HG02588 (cell line): ENCODE data around the gene NDP.
"Not testable (repeated sequence)": the region's sequence is repeated elsewhere in the genome, so short reads cannot be mapped to it uniquely, and the experiment has no call there.

Experiments
- ATAC-seq: cut with Tn5 transposase; IDR thresholded peaks from one replicate; pipeline ENCODE4 v1.9.1; 2021; ENCODE audit warnings: mild to moderate bottlenecking, moderate library complexity; ENCODE audit not compliant: unreplicated experiment

NDP gene

DNA sequence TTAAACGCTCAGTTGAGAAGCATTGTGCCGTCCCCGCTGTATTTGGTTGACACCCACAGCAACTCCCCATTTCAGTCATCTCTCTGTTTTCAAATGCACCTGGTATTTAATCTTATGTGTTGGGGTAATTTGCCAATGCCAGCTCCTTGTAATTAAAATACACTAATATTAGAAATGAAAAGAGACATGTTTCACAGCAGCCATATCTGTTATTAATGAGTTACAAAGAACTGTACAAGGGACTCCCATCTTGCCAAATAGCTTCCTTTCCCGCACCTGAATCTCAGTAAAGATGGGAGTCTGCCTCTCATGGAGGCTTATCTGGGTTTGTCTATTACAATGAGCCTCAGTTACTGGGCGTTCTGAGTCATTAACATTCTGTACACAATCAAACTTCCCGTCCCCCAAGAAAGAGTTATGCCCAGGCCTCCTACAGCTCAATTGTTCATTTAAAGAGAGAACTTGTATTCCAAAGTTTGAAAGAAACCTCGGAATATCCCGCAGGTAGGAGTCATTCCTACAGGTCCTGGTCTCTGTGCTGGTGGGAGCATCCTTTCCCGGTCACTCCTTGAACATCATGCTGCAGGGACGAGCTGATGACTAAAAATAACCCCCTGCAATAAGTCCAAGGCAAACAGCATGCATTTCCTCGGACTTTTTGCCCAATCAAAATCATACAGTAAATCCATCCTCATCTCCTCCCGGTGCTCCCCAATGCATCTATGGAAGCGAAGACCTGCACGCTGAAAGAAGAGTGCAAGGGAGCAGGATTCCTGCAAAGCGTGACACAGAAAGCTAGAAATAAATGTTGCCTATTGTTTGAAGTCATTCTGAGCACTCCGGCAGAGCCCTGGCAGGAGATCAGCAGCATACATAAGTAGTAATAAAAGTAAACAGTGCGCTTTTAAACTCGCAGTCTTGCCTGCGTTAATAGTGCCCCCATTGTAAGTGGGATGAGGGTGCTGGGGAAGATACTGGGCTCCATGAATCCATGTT, 926 bp downstream of the NDP start:
- ATAC-seq = no peak

DNA sequence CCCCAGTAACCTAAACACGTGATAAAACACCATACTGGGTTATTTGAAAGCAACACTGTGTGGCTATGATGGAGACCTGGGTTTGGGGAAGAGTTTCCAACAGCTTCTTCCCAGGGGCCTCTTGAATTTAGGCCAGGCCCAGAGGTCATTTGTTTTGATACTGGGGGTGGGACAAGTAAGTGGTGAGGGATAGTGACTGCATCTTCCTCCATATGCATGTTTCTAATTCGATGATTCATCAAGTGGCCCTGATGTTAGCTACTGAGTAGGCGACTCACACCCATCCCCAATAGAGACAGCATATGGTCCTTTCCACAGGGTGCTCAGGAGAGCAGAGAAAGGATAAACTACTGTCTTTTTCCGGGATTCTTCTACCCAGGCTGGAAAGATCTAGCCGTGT, 2.7 kb downstream of the NDP start:
- no peak for ATAC-seq

DNA sequence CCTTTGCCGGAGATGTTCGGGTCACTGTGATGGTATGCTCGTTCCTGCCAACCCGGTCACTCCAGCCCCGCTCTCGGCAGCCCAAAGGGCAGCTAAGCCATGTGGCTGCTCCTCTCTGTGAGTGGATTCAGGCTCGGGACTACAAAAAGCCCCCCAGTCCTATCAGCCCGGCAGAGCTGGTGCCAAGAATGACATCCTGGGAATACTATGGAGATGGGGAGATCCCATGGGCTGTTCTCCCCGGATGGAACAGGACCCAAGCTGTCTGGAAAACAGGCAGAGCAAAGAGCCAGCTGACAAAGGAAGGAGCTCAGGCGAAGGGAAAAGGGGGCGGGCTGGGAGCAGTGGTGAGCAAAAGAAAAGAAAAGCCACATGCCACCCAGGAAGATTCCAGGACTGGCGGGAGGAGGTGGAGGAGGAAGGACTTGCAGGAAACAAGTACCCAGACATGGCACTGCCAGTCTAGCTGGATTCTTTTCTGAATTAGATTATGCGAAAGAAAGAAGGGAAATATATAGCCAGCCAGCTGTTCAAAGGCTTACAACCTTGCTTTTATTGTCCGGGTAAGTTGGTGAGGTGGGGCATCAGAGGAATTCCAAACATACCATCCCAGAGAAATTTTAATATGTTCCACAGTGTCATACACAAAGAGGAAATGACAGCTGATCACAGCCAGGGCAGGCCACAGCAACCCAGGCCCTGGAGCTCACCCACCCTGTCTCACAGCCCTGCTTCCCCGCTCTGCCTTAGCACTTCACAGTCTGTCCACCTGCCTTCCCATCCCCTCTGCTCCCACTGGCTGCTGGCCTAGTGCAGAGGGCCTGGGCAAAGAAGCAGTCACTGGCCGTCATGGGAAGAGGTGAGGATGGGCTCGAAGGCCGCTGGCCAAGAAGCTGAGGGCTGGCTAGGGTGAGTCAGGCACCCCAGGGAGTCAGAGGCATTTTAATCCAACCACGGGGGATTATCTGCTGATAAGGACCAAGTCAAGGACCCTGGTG, 3.4 kb downstream of the NDP start:
- no peak for ATAC-seq

DNA sequence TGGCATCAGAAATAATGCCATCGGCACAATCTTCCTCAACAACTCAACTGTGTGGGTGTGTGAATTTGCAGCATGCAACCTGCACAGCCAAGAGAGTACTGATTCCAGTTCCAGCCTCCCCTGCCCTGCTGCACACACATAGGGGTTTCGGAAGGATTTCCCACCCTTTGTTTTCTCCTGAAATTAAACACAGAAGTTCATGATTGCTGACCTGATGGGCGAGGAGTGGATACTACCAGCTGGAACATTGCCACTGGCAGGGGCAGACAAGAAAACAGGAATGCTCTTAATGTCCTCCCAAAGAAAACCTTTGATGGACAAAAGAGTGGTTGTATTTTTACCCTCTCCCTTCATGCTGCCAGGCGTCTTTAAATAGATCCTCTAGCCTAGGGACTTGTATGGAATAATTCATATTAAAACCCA, 4.8 kb downstream of the NDP start:
- ATAC-seq = no peak

DNA sequence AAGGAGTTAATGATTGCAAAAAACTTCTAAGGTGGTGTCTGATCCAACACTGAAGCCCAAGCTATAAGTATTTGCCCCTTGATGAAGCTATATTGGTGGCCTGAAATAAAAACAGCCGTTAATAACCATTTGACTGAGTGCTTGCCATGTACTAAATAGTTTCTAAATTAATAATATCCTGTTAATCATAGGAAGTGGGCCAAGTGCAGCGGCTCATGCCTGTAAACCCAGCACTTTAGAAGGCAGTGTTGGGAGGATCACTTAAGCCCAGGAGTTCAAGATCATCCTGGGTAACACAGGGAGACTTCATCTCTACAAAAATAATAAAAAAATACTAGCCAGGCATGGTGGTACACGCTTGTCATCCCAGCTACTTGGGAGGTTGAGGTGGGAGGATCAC, 8.3 kb downstream of the NDP start:
- ATAC-seq = no peak

DNA sequence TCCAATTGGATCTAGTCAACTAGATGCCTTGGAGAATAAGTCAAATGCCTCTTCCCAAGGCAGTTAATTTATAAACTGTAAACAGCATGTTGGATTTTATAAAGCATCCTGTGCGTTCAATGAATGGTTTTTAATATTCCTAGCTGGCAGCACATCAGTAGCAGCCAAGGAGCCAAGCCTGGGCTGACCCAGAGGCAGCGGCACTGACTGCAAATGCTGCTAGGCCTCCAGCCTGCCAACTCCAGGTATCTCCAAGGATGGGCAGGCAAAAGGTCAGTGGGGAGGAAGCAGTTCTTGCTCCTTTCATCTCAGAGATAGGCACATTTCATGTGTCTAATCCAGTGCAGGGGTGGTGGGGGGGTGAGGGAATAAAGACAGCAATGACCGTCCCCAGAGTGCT, 9.5 kb downstream of the NDP start:
- no peak for ATAC-seq

DNA sequence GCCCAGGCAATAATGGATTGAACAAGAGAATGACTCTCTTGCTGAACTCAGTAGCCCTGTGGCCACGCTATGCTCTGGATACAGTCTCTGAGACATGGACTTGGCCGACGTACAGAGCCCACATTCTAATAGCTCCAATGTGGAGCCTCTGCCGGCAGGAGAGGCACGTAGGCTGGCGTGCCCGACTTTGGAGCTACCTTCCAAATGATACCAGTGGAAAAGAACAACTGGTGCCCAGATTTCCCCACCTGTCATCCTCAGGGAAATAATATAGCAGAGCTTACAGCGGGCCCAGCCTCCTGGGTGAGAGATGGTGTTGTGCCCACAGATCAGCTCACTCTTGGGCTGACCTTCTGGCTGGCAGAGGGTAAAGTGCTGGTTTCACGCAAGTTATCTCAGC, 10.6 kb downstream of the NDP start:
- ATAC-seq = no peak

DNA sequence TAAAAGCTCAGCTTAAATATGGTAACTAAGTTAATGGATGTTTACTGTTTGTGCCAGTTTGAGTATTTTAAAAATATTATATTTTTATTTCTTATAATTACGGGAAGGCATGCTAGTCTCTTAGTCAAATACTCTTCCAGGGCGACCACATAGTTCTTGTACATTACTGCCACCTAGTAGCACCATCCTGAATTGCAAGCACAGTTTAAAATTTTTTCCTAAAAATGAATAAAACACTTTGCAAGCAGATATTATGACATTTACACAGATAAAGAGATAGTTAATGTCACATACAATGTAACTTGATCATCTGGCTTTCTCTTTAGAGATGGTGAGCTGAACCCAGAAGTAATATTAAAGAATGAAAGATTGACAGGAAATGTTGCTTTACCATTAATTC, 11.5 kb downstream of the NDP start:
- ATAC-seq = no peak

DNA sequence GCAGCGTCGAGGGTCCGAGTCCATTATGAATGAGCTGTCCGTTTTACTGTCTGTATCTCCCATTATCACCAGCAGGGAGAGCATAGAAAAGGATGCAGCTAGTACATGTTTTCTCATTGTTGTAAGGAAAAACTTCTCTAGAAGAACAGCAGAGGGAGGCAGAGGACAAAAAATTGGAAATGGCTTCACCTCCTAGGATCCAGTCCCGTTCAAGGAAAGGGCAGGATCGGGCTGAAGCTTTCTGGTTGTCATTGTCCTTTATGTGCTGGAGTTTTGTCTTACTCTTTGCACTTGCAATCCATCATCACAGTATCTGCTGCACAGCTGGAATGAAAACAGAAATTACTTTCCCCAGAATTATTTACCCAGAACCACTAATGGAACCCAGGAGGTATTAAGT, 14.7 kb downstream of the NDP start:
- ATAC-seq = no peak

DNA sequence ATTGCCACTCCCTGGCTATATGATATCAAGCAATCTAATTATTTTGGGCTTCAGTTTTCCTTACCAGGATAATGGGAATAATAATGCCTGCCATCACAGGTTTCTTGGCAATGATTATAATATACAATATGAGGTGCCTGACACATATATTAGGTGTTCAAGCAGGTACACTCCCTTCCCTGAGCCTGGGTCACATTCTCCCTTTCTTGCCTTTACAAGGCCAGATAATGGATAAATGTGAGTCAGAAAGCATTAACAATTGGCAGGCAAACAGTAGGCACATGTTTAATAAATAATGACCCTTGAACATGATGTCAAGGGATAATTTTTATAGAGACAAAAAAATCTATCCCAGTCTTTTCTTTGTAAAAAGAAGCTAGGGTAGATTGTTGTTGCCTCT, 17.2 kb downstream of the NDP start:
- ATAC-seq = no peak

DNA sequence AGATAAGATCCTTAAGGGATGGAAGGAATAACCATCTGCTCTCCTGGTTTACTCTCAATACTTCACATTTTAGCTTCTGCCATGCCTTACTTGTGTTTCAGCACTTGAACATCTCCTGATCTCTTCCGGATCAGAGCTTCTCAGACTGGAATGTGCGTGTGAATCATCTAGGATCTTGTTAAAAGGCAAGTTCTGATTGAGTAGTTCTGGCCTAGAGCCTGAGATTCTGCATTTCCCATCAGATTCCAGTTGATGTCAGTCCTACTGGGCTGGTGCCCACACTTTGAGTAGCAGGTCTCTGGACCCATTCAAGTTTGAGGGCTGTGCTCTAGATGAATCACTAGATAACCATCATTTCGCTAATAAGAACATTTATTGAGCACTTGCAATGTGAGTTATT, 20.0 kb downstream of the NDP start:
- ATAC-seq = no peak

DNA sequence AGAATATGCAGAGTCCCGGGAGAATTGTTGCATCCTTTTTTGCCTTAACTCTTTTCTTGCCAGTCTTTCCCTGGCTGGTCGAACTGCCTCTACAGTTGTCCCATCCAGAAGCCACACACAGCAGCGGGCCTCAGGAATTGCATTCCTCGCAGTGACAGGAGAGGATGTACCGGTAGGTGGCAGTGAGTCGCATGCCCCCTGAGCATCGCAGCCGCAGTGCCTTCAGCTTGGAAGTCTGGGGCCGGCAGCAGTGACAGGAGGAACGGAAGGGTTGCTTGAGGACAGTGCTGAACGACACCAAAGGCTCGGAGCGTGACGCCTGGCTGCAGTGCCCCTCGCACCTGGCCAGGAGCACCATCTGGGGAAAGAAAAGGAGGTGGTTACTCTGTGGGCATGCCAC, 23.5 kb downstream of the NDP start:
- no peak for ATAC-seq

DNA sequence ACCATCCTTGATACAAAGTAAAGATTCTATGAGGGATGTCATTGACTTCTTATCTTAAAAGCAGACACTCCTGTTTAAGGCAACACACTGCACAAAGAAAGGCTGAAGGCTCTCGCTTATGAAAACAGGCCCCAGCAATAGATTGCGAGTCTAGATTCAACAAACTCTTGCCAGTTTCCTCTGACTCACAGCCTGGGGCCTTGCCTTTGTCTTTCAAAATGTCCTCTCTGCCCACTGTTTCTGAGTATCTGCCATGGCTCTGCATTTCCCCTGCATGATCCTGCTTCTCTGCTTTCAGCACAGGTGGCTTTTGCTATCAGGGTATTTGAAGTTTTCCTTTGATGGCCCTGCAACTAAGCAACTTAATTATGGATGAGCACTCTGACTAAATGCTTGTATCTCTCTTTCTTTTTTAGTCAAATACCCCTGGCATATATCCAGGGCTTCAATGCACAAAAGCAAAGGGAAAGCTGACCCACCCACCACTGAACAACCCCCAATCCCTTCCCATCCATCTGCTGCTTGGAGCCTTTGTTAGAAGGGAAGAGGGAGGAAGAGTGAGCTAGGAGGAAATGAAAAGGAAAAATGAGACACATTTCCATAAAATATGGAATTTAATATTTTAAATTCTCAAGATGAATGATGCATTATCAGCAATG, 32.2 kb downstream of the NDP start:
- no peak for ATAC-seq

DNA sequence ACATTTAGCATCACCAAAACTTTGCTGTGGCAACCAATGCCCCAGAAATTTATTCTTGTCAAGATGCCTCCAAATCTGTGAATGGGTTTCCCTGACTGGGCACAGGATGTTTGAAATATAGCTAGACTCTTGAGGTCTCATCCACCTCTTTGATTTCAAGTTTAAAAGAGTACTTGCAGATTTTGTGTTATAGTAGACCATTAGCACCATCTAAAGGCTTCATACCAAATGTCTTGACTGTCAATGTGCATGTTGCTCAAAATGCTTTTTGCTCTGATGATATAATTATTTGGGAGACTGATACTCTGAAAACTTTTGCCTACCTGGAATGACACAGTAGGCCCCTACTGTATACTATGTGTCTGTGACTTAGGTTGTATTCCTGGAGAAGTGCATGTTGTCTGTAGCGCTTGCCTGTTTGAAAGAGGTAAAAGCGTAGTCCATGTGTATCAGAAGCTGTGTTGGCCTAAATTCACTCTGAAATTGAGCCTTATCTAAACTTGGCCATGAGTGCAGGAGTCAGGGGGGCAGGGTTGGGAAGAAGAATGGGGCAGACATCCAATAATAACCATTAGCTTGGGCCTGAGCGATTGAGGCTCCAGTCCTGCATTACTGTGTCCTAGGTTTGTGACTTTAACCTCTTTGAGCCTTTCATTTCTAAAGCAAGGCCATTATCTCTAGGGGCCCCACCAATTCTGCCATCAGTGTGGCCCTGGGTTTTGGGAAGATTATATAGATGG, 33.8 kb downstream of the NDP start:
- ATAC-seq = no peak

DNA sequence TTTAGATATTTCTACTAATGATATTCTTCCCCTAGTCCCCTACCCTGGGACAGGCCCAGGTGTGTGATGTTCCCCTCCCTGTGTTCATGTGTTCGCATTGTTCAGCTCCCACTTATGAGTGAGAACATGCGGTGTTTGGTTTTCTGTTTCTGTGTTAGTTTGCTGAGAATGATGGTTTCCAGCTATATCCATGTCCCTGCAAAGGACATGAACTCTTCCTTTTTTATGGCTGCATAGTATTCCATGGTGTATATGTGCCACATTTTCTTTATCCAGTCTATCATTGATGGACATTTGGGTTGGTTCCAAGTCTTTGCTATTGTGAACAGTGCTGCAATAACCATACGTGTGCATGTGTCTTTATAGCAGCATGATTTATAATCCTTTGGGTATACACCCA, 51.2 kb downstream of the NDP start:
- not testable (repeated sequence) for ATAC-seq

DNA sequence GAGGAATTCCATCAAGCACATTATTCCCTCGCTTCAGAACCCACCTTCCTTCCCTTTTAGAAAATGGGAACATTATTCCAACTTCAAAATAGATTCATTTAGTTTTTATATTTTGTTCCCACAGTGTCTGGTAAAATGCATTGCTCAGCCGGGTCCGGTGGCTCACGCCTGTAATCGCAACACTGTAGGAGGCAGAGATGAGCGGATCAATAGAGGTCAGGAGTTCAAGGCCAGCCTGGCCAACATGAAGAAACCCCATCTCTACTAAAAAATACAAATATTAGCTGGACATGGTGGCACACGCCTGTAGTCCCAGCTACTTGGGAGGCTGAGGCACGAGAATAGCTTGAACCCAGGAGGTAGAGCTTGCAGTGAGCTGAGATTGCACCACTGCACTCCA, 62.4 kb downstream of the NDP start:
- ATAC-seq = not testable (repeated sequence)

DNA sequence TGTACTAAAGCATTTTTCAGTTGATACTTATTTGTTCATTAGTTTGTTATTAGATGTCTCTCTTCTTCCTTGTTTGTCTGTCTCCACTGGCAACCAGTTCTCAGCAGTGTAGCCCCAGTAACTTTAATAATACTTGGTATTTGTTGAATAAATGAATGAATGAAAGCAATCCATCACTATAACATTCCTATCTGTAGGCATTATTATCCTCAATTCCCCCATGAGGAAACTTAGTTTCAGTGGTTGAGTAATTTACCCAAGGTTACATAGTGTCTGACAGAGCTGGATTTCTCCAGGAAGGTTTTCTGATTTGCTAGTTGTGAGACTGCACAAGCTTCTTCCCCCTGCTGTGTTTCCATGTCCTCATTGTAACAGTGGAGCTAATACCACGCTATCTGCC, 63.2 kb downstream of the NDP start:
- ATAC-seq = no peak

DNA sequence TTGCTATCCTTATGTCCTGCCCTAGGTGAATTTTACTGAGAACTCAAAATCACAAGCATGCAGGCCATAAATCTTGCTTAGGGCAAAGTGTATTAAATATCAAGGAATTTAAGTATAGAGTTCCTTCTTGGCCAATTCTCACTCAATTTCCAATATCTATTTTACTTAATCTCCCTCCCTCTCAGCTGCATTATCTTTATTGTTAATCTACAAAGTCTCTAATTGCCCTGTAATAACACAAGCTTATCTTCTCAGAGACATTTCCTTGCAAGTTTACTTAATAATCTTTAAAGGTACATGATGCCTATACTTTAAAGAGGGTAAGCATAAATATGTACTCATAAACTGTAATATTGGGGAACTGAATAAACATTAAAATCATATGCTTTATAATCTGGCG, 64.0 kb downstream of the NDP start:
- ATAC-seq = no peak

DNA sequence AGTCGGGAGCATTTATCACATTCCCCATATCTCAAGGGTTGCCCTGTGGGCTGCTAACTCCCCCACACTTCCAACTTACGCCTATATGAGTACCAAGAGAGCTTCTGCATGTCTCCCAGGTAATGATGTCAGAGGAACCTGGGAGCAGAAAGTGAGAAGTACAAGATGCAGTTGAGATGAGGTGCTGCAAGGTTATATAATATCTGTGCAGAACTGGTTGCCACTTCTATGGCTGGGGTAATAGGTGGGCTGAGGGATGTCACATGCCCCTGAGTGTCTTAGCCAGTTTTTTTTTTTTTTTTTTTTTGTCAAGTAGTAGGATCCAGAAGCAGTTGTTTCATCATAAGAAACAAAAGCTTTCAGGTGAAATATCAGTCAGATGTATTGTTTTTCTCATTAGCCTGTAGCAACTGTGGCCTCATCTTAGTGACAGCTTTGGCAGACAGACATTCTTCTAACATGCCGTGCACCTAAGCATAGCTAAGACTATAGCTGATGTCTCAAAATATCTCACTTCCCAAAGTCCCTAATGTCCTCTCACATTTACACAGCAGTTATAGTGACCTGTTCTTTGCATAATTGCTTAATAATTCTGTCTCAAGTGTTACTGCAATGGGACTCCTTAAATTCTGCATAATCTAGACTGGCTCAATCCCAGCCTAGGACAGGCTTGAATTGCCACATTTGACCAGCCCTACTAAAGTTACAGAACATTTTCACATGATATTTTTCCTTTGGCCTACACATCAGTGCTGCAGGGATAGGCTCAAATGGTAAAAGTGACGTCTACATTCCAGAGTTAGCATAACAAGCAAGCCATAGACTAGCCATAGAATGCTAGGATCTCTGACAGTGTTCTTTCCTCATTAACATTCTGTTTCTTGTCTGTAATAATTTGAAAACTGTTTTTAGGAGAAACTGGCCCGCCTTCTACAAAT, 73.0 kb downstream of the NDP start:
- ATAC-seq = no peak
